GM21737 (cell line): Measurements from ENCODE around the gene SLC28A2.
"Not testable (repeated sequence)": the region's sequence is repeated elsewhere in the genome, so short reads cannot be mapped to it uniquely, and the experiment has no call there.

ENCODE experiments used
- ATAC-seq: cut with Tn5 transposase; IDR thresholded peaks from one replicate; pipeline ENCODE4 v1.9.1; 2021; ENCODE audit warnings: mild to moderate bottlenecking, moderate library complexity; ENCODE audit not compliant: unreplicated experiment

SLC28A2 gene

GRCh38 chr15:45262906-45263461, 10.9 kb downstream of the SLC28A2 start:
- no peak for ATAC-seq

GRCh38 chr15:45263854-45264253, 11.8 kb downstream of the SLC28A2 start:
- no peak for ATAC-seq

- ATAC-seq, result no peak
These were observed 13.5 kb downstream of the SLC28A2 start for GRCh38 chr15:45265506-45265905.

- ATAC-seq, result no peak
These were observed 16.1 kb downstream of the SLC28A2 start for GRCh38 chr15:45268135-45268534.

GRCh38 chr15:45274636-45275380, 22.8 kb downstream of the SLC28A2 start:
- no peak for ATAC-seq

GRCh38 chr15:45276831-45277230, 24.8 kb downstream of the SLC28A2 start:
- ATAC-seq, result no peak

- peak; percentile 99 for ATAC-seq
These were observed 27.1 kb downstream of the SLC28A2 start for GRCh38 chr15:45279024-45279698.

- no peak for ATAC-seq
These were observed 33.4 kb downstream of the SLC28A2 start for GRCh38 chr15:45285413-45285812.

- no peak for ATAC-seq
These were observed 35.4 kb downstream of the SLC28A2 start for GRCh38 chr15:45287390-45287956.

- ATAC-seq, result no peak
These were observed 36.9 kb downstream of the SLC28A2 start for GRCh38 chr15:45288947-45289346.

GRCh38 chr15:45291822-45292582, 40.0 kb downstream of the SLC28A2 start:
- ATAC-seq, result no peak

- not testable (repeated sequence) for ATAC-seq
These were observed 41.3 kb downstream of the SLC28A2 start for GRCh38 chr15:45293326-45293725.

- not testable (repeated sequence) for ATAC-seq
These were observed 46.9 kb downstream of the SLC28A2 start for GRCh38 chr15:45298964-45299378.

- no peak for ATAC-seq
These were observed 52.7 kb downstream of the SLC28A2 start for GRCh38 chr15:45304711-45305110.

GRCh38 chr15:45306105-45306504, 54.1 kb downstream of the SLC28A2 start:
- no peak for ATAC-seq

- ATAC-seq, result no peak
These were observed 55.3 kb downstream of the SLC28A2 start for GRCh38 chr15:45307230-45307924.

- ATAC-seq, result not testable (repeated sequence)
These were observed 62.1 kb downstream of the SLC28A2 start for GRCh38 chr15:45314117-45314516.

GRCh38 chr15:45314960-45315359, 62.9 kb downstream of the SLC28A2 start:
- no peak for ATAC-seq

- ATAC-seq, result no peak
These were observed 67.6 kb downstream of the SLC28A2 start for GRCh38 chr15:45319472-45320214.
